Effector memory CD4-positive, alpha-beta T cell (primary cell): ENCODE results near the gene E4F1.
"Not testable (repeated sequence)": the region's sequence is repeated elsewhere in the genome, so short reads cannot be mapped to it uniquely, and the experiment has no call there.

ENCODE experiments used
- DNase-seq, 3 donors: peaks; one replicate each; pipeline ENCODE4 v3.0.0-alpha.2; 2020
- H3K27ac ChIP-seq: 2 replicates; pipeline ENCODE4 v1.7.0; 2013; ENCODE audit warnings: mild to moderate bottlenecking, low read length, moderate library complexity; ENCODE audit not compliant: insufficient read depth, poor library complexity, severe bottlenecking
- H3K27me3 ChIP-seq: replicated peaks from 2 replicates; pipeline ENCODE4 v1.7.0; 2013; ENCODE audit warnings: mild to moderate bottlenecking, low read length; ENCODE audit not compliant: insufficient read depth, control insufficient read depth, poor library complexity, severe bottlenecking
- H3K36me3 ChIP-seq: 2 replicates; pipeline ENCODE4 v1.7.0; 2013; ENCODE audit warnings: mild to moderate bottlenecking, low read length, moderate library complexity; ENCODE audit not compliant: control insufficient read depth, insufficient read depth
- H3K4me1 ChIP-seq: 2 replicates; pipeline ENCODE4 v1.7.0; 2013; ENCODE audit warnings: low read length, mild to moderate bottlenecking; ENCODE audit not compliant: control insufficient read depth, insufficient read depth, poor library complexity, severe bottlenecking
- H3K4me3 ChIP-seq: 2 replicates; pipeline ENCODE4 v1.7.0; 2013; ENCODE audit warnings: low read length, low read depth, mild to moderate bottlenecking; ENCODE audit not compliant: insufficient read depth, poor library complexity, severe bottlenecking
- H3K9me3 ChIP-seq: 2 replicates; pipeline ENCODE4 v1.7.0; 2013; ENCODE audit warnings: mild to moderate bottlenecking, low read length, moderate library complexity; ENCODE audit not compliant: control insufficient read depth

The E4F1 gene

GRCh38 chr16:2257726-2258125 lies 34.3 kb downstream of the E4F1 start:
- H3K36me3 ChIP-seq: peaks cover 68% of the 10 kb centered on the region
- no peaks in the 10 kb centered on the region for H3K27me3 ChIP-seq
- DNase-seq: no peak

DNA sequence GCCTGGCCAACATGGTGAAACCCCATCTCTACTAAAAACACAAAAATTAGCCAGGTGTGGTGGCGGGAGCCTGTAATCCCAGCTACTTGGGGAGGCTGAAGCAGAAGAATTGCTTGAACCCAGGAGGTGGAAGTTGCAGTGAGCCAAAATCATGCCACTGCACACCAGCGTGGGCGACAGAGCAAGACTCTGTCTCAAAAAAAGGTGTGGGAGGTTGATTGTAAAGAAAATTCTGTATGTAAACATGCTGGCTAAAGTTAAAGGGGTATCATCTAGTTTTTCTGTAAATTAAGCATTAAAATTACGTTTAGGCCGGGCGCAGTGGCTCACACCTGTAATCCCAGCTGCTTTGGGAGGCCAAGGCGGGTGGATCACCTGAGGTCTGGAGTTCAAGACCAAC lies 35.1 kb downstream of the E4F1 start:
- H3K27me3 ChIP-seq, H3K4me3 ChIP-seq, H3K27ac ChIP-seq, H3K9me3 ChIP-seq, DNase-seq, H3K4me1 ChIP-seq: not testable (repeated sequence)
- H3K36me3 ChIP-seq: peaks cover 76% of the 10 kb centered on the region

More at GRCh38 chr16:2257726-2258125, 34.3 kb downstream of the E4F1 start:
- Histone ChIP-seq H3K9me3 (no peaks in the 10 kb centered on the region), H3K27ac (no peak overlapping the region), H3K4me3 (no peak overlapping the region), H3K4me1 (no peaks in the 10 kb centered on the region)

- no peaks in the 10 kb centered on the region for H3K9me3 ChIP-seq
- H3K27ac ChIP-seq: no peak overlapping the region
- H3K4me1 ChIP-seq: no peaks in the 10 kb centered on the region
- no peak overlapping the region for H3K4me3 ChIP-seq
- H3K36me3 ChIP-seq: peaks cover 77% of the 10 kb centered on the region
- H3K27me3 ChIP-seq: no peaks in the 10 kb centered on the region
- DNase-seq: no peak
These were observed 36.9 kb downstream of the E4F1 start for GRCh38 chr16:2260250-2260649.

DNA sequence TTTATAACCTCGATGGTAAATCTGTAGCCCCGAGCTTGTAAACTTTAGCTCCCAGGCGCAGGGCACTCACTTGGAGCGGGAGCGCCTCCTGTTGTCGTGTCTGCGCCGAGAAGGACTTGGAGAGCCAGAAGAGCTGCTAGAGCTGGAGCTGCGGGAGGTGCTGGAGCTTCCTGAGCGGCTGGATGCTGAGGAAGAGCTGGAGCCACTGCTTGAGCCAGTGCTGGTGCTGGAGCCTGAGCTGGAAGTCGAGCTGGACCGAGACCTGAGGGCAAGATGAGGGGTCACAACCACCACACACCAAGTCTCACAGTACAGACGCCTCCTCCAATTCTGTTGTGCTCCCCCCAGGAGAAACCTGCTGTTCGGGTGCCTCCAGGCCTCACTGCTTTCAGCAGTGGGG lies 39.6 kb downstream of the E4F1 start:
- not testable (repeated sequence) for H3K9me3 ChIP-seq, DNase-seq, H3K27me3 ChIP-seq, H3K4me3 ChIP-seq, H3K27ac ChIP-seq, H3K4me1 ChIP-seq
- H3K36me3 ChIP-seq: peaks cover 50% of the 10 kb centered on the region

DNA sequence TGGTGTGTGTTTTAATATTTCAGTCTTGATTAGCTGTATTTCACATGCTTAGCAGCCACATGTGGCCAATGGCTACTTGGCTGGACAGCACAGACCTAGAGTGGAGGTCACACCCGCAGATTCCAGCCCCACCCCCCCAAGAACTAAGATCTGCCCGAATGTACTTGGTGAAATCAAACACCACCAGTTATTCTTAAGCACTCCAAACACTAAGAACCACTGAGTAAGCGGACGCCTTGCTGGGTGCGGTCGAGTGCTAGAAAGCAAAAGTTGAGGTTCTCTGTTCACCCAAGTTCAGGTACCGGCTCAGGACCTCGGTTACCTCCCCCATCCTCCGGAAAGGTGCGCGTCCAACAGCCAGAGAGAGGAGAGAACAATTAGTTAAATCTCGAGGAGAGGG lies 43.5 kb downstream of the E4F1 start:
- H3K4me1 ChIP-seq: peaks cover 16% of the 10 kb centered on the region
- DNase-seq: peak in 1 of 3 donors; percentile 15
- peak overlapping the region; percentile 11 for H3K4me3 ChIP-seq
- peak overlapping the region; percentile 94 for H3K27ac ChIP-seq
- not testable (repeated sequence) for H3K27me3 ChIP-seq, H3K9me3 ChIP-seq
- H3K36me3 ChIP-seq: peaks cover 23% of the 10 kb centered on the region

GRCh38 chr16:2267505-2267912 lies 44.1 kb downstream of the E4F1 start:
- H3K9me3 ChIP-seq, H3K27me3 ChIP-seq: not testable (repeated sequence)
- peaks cover 16% of the 10 kb centered on the region for H3K4me1 ChIP-seq
- peak overlapping the region; percentile 94 for H3K27ac ChIP-seq
- H3K36me3 ChIP-seq: peaks cover 16% of the 10 kb centered on the region
- H3K4me3 ChIP-seq: peak overlapping the region; percentile 95
- peak in 1 of 3 donors; percentile 14 for DNase-seq

- DNase-seq: peak; percentile 89 to 93 (median 90)
- Histone ChIP-seq H3K27ac (peak within 1 kb of the TSS; percentile 94), H3K9me3 (no peaks in the 10 kb centered on the region), H3K4me1 (peaks cover 16% of the 10 kb centered on the region), H3K4me3 (peak within 1 kb of the TSS; percentile 95), H3K27me3 (no peaks in the 10 kb centered on the region), H3K36me3 (peaks cover 11% of the 10 kb centered on the region)
These were observed 44.7 kb downstream of the E4F1 start, which contains the start of gene RNPS1 for GRCh38 chr16:2267913-2268666. TSS of gene RNPS1 (minus strand) at chr16:2268126. CDS start at chr16:2264643, 3,483 bp downstream.

DNA sequence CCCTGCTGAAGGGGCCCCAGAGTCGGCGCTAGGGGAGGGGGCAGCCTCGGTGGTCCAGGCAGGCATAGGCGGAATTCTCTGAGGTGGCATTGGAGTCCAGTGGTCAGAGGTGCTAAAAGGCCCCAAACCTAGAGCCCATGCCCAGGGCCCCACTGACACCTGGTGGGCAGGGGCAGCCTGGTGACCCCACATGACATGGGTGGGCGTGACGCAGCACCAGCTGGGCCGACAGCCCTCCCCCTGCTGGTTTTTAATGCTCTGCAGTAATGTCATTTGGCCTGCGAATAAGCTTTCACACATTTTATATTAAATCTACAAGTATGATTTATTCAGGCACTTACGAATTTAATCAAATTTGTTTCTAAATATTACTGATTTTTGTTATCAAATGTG lies 46.7 kb downstream of the E4F1 start:
- Histone ChIP-seq H3K36me3 (no peaks in the 10 kb centered on the region), H3K4me3 (no peak overlapping the region), H3K27ac (no peak overlapping the region), H3K27me3 (no peaks in the 10 kb centered on the region), H3K9me3 (no peaks in the 10 kb centered on the region), H3K4me1 (peaks cover 16% of the 10 kb centered on the region)
- DNase-seq: no peak

DNA sequence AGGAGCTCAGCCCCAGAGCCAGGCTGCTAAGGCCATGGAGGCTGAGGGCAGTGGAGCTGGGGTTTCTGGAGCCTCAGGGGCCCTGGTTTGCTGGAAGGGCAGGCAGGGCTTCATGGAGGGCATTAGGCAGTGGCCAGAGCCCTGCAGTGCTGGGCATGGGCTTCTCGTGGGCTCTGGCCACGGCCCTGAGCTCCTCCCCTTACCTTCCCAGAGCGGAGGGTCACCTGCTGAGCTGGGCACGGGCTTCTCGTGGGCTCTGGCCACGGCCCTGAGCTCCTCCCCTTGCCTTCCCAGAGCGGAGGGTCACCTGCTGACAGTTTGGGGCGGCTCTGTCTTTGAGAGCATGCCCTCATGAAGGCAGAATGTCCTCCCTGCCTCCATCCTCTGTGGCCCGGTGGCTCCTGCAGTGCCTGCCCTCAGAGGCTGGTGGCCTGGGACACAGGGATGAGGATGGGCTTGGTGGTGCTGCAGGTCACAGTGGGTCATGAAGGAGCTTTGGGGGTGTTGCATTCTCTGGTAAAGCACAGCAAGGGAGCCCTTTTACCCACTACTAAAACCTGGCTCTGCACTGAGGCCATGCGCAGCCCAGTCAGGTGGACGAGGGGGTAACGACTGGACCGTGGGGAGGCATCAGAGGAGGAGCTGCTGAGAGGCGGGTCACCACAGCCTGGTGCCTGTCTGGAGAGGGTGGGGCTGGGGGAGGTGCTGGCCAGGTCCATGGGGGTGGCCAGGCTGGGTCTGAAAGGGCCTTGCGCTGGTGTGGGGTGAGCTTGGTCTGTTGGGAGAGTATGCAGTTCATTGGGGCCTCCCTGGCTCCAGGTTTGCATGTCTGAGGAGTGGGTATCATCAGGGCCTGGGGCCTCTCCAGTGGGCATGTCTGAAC lies 47.4 kb downstream of the E4F1 start:
- H3K36me3 ChIP-seq: no peaks in the 10 kb centered on the region
- no peak overlapping the region for H3K27ac ChIP-seq
- H3K4me3 ChIP-seq: no peak overlapping the region
- no peaks in the 10 kb centered on the region for H3K9me3 ChIP-seq
- peaks cover 16% of the 10 kb centered on the region for H3K4me1 ChIP-seq
- H3K27me3 ChIP-seq: no peaks in the 10 kb centered on the region
- no peak for DNase-seq
